Ovary (tissue), 3 donors: ENCODE measurements around the gene ATAD2B.

Experiments
- CTCF ChIP-seq, 3 donors: fragments of 450-650 bp in 2 of 3; fragments of 200-600 bp in 1 of 3; IDR thresholded peaks; one replicate each; pipeline versions ENCODE4 v1.5.1 to v1.8.0; 2016 to 2022; ENCODE audit warnings: antibody characterized with exemption in 3 of 3, mild to moderate bottlenecking in 1 of 3
- EP300 ChIP-seq: sonication (generic); formaldehyde crosslinking; IDR thresholded peaks from one replicate; pipeline ENCODE4 v1.6.1; 2017; ENCODE audit warnings: antibody characterized with exemption
- POLR2A ChIP-seq: fragments of 450-650 bp; IDR thresholded peaks from one replicate; pipeline ENCODE4 v1.6.1; 2017; ENCODE audit warnings: antibody characterized with exemption, mild to moderate bottlenecking, moderate library complexity
- donor health status: DM: no; HTN: no; CAD: no.

- TF ChIP-seq CTCF (IDR thresholded peaks at IDR 0.05): no peak
- TF ChIP-seq EP300: no peak
- no peak for TF ChIP-seq POLR2A
These were observed 204.7 kb downstream of the ATAD2B start for GRCh38 chr2:23722255-23722654.
